ENCODE results near the gene RAVER2.
"Not testable (repeated sequence)": the region's sequence is repeated elsewhere in the genome, so short reads cannot be mapped to it uniquely, and the experiment has no call there.

Gene RAVER2

GRCh38 chr1:64820572-64820971 lies 75.7 kb downstream of the RAVER2 start:
- not testable (repeated sequence) for H3K9me3 ChIP-seq (replicated peaks; ENCODE audit: low read length)

GRCh38 chr1:64822621-64823020 lies 77.7 kb downstream of the RAVER2 start:
- Histone ChIP-seq H3K4me2 (ENCODE audit: low read length) (no peak overlapping the region), H3K9me3 (replicated peaks; ENCODE audit: low read length) (no peaks in the 10 kb centered on the region), H3K4me1 (ENCODE audit: control insufficient read depth, insufficient read depth, low read length) (peaks cover 10% of the 10 kb centered on the region), H3K4me3 (ENCODE audit: low read length) (no peak overlapping the region), H3K36me3 (ENCODE audit: insufficient read depth, low read length) (no peaks in the 10 kb centered on the region), H3K27me3 (ENCODE audit: control insufficient read depth, insufficient read depth, low read length) (no peaks in the 10 kb centered on the region), H3K9ac (ENCODE audit: low read depth, low read length) (no peak overlapping the region)

More at GRCh38 chr1:64820572-64820971, 75.7 kb downstream of the RAVER2 start:
- H3K4me1 ChIP-seq (ENCODE audit: control insufficient read depth, insufficient read depth, low read length) = peaks cover 10% of the 10 kb centered on the region
- not testable (repeated sequence) for H3K4me2 ChIP-seq (ENCODE audit: low read length); H3K36me3 ChIP-seq (ENCODE audit: insufficient read depth, low read length); H3K4me3 ChIP-seq (ENCODE audit: low read length); H3K9ac ChIP-seq (ENCODE audit: low read depth, low read length); H3K27me3 ChIP-seq (ENCODE audit: control insufficient read depth, insufficient read depth, low read length)

DNA sequence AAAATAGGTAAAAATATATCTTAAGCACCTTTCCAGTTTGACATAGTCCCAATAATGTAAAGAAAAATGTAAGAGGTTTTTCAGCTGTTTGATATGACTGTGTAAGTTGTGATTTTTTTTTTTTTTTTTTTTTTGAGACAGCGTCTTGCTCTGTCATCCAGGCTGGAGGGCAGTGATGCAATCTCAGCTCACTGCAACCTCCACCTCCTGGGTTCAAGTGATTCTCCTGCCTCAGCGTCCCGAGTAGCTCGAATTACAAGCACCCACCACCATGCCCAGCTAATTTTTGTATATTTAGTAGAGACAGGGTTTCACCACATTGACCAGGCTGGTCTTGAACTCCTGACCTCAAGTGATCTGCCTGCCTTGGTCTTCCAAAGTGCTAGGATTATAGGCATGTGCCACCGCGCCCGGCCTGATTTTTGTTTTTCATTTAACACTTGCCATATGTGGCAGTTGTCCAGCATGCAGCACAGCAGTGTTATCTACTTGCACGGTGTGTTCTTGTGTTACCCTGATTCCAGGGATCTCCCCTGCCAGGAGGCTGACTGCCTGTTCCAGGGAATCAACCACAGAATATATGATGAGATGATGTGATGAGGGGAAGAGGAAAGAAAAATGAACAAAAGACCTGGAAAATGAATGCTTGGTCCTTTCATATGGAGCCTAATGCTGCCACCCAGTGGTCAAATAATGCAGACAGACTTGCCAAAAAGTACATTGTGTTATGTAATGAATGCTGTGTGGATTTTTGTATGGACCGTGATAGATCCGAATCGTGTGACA lies 79.0 kb downstream of the RAVER2 start:
- Histone ChIP-seq H3K9ac (ENCODE audit: low read depth, low read length) (no peak overlapping the region), H3K4me3 (ENCODE audit: low read length) (no peak overlapping the region), H3K9me3 (replicated peaks; ENCODE audit: low read length) (no peaks in the 10 kb centered on the region), H3K4me1 (ENCODE audit: control insufficient read depth, insufficient read depth, low read length) (peaks cover 10% of the 10 kb centered on the region), H3K36me3 (ENCODE audit: insufficient read depth, low read length) (no peaks in the 10 kb centered on the region), H3K27me3 (ENCODE audit: control insufficient read depth, insufficient read depth, low read length) (no peaks in the 10 kb centered on the region), H3K4me2 (ENCODE audit: low read length) (peak overlapping the region; percentile 55)

DNA sequence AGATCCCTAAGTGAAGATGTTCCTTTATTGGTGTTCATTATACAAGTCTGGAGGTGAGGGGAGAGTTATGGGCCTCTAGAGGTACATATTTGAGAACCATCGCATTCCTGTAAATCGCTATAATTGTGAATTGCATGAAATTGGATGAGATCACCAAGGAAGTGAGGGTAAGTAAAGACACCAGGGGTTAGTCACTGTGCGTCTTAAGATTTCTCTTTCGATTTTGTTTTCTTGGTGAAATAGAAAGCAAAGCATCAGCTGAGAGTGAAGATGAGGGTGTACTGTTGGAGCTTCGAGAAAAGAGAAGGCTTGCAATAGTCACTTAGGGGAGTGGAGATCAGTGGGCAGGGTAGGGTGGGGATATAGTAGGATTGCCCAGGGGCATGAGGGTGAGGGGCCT lies 82.1 kb downstream of the RAVER2 start:
- no peaks in the 10 kb centered on the region for H3K9me3 ChIP-seq (replicated peaks; ENCODE audit: low read length)
- no peaks in the 10 kb centered on the region for H3K27me3 ChIP-seq (ENCODE audit: control insufficient read depth, insufficient read depth, low read length)
- H3K4me1 ChIP-seq (ENCODE audit: control insufficient read depth, insufficient read depth, low read length) = peaks cover 10% of the 10 kb centered on the region
- H3K4me2 ChIP-seq (ENCODE audit: low read length) = no peak overlapping the region
- no peak overlapping the region for H3K4me3 ChIP-seq (ENCODE audit: low read length)
- no peak overlapping the region for H3K9ac ChIP-seq (ENCODE audit: low read depth, low read length)
- H3K36me3 ChIP-seq (ENCODE audit: insufficient read depth, low read length) = peaks cover 7% of the 10 kb centered on the region

GRCh38 chr1:64828829-64829228 lies 84.0 kb downstream of the RAVER2 start:
- Histone ChIP-seq H3K4me1 (ENCODE audit: control insufficient read depth, insufficient read depth, low read length) (no peaks in the 10 kb centered on the region), H3K9ac (ENCODE audit: low read depth, low read length) (no peak overlapping the region), H3K9me3 (replicated peaks; ENCODE audit: low read length) (no peaks in the 10 kb centered on the region), H3K36me3 (ENCODE audit: insufficient read depth, low read length) (peaks cover 25% of the 10 kb centered on the region), H3K4me2 (ENCODE audit: low read length) (no peak overlapping the region), H3K27me3 (ENCODE audit: control insufficient read depth, insufficient read depth, low read length) (no peaks in the 10 kb centered on the region), H3K4me3 (ENCODE audit: low read length) (no peak overlapping the region)

DNA sequence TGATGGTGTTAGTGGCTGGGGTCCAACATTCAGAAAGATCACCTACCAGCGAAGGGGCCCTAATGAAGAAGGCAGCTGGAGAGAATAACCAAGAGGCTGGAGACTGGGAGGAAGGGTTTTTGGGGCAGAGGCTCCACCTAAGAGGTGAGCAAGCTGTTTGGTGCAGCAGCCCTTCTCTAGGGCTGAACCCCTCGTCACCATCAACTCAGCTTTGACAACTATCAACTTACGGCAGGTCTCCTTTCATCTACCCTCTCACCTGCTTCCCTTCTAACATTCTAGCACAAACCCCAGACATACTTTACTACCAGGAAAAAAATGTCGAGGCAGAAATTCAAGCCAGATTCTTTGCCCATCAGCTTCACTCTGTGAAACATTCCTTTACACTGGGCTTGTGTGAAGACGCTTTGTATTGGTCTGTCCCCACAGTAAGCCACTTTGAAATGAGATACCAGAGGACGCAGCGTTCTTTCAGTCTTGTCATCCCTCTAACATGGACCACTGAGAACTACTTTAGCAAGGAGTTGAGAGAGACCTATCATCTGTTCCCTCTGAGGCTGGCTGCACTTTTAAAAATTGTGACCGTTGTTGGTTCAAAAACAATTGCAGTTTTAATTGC lies 84.6 kb downstream of the RAVER2 start:
- Histone ChIP-seq H3K9me3 (replicated peaks; ENCODE audit: low read length) (no peaks in the 10 kb centered on the region), H3K4me2 (ENCODE audit: low read length) (no peak overlapping the region), H3K27me3 (ENCODE audit: control insufficient read depth, insufficient read depth, low read length) (no peaks in the 10 kb centered on the region), H3K4me1 (ENCODE audit: control insufficient read depth, insufficient read depth, low read length) (no peaks in the 10 kb centered on the region), H3K36me3 (ENCODE audit: insufficient read depth, low read length) (peaks cover 32% of the 10 kb centered on the region), H3K4me3 (ENCODE audit: low read length) (no peak overlapping the region), H3K9ac (ENCODE audit: low read depth, low read length) (no peak overlapping the region)

DNA sequence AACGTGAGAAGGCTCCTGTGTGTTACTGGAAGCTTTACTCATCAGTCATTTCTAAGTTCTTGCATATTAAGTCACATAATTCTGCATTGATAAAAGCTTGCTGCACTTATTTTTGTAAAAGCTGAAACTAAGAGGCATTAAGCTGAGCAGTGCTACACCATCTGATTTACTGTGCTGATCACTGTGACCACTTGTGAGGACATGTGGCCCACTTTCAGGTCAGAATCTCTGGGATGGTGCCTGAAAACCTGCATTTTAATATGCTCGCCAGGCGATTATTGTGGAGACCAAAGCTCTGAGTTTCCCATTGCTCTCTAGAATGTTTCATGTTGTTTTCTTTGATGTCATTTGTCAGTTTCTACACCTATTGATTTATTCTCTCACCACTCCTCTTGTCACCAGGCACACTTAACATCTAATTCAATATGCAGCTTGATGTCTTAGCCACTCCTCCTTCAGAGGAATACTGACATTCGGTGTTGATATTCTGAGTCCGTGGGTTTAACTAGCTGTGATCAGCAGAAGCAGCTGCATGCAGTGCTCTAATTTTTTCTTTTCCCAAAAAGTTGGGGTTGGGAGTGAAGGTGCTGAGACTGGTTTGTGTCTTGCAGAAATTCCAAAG lies 85.3 kb downstream of the RAVER2 start:
- H3K4me1 ChIP-seq (ENCODE audit: control insufficient read depth, insufficient read depth, low read length) = peaks cover 3% of the 10 kb centered on the region
- H3K4me2 ChIP-seq (ENCODE audit: low read length) = no peak overlapping the region
- no peaks in the 10 kb centered on the region for H3K9me3 ChIP-seq (replicated peaks; ENCODE audit: low read length)
- H3K9ac ChIP-seq (ENCODE audit: low read depth, low read length) = no peak overlapping the region
- H3K4me3 ChIP-seq (ENCODE audit: low read length) = no peak overlapping the region
- peaks cover 36% of the 10 kb centered on the region for H3K36me3 ChIP-seq (ENCODE audit: insufficient read depth, low read length)
- no peaks in the 10 kb centered on the region for H3K27me3 ChIP-seq (ENCODE audit: control insufficient read depth, insufficient read depth, low read length)

- Histone ChIP-seq H3K9me3 (replicated peaks; ENCODE audit: low read length) (no peaks in the 10 kb centered on the region), H3K4me1 (ENCODE audit: control insufficient read depth, insufficient read depth, low read length) (peaks cover 8% of the 10 kb centered on the region), H3K36me3 (ENCODE audit: insufficient read depth, low read length) (peaks cover 68% of the 10 kb centered on the region), H3K27me3 (ENCODE audit: control insufficient read depth, insufficient read depth, low read length) (no peaks in the 10 kb centered on the region), H3K4me3 (ENCODE audit: low read length) (no peak overlapping the region), H3K9ac (ENCODE audit: low read depth, low read length) (no peak overlapping the region), H3K4me2 (ENCODE audit: low read length) (no peak overlapping the region)
Measured at GRCh38 chr1:64834734-64835133, 89.9 kb downstream of the RAVER2 start.

DNA sequence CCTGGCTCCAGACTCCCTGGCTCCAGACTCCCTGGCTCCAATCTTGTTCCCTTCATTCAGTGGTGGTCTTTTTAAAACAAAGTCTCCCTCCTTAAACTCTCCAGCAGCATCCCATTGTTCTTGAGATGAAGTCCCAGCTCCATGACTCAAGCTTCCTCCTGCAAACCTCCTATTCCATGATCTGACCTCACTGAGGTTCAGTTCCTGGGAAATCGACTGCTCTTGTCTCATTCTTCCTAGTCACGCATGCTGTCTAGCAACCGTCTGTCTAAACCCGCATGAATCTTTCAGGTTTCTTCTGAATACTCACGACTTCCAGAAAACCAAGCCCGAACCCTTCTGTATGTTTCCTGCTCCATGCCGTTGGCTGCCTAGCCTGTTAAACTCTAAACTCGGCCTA lies 91.9 kb downstream of the RAVER2 start:
- no peak overlapping the region for H3K9ac ChIP-seq (ENCODE audit: low read depth, low read length)
- H3K4me2 ChIP-seq (ENCODE audit: low read length) = no peak overlapping the region
- no peaks in the 10 kb centered on the region for H3K27me3 ChIP-seq (ENCODE audit: control insufficient read depth, insufficient read depth, low read length)
- H3K9me3 ChIP-seq (replicated peaks; ENCODE audit: low read length) = no peaks in the 10 kb centered on the region
- H3K4me1 ChIP-seq (ENCODE audit: control insufficient read depth, insufficient read depth, low read length) = peaks cover 14% of the 10 kb centered on the region
- no peak overlapping the region for H3K4me3 ChIP-seq (ENCODE audit: low read length)
- peaks cover 82% of the 10 kb centered on the region for H3K36me3 ChIP-seq (ENCODE audit: insufficient read depth, low read length)

- Histone ChIP-seq H3K27me3 (ENCODE audit: control insufficient read depth, insufficient read depth, low read length) (no peaks in the 10 kb centered on the region), H3K9ac (ENCODE audit: low read depth, low read length) (no peak overlapping the region), H3K4me3 (ENCODE audit: low read length) (no peak overlapping the region), H3K9me3 (replicated peaks; ENCODE audit: low read length) (no peaks in the 10 kb centered on the region), H3K36me3 (ENCODE audit: insufficient read depth, low read length) (peaks cover 72% of the 10 kb centered on the region), H3K4me2 (ENCODE audit: low read length) (no peak overlapping the region), H3K4me1 (ENCODE audit: control insufficient read depth, insufficient read depth, low read length) (peaks cover 14% of the 10 kb centered on the region)
Measured at GRCh38 chr1:64838486-64838885, 93.6 kb downstream of the RAVER2 start.

- H3K4me1 ChIP-seq (ENCODE audit: control insufficient read depth, insufficient read depth, low read length) = peaks cover 14% of the 10 kb centered on the region
- peaks cover 71% of the 10 kb centered on the region for H3K36me3 ChIP-seq (ENCODE audit: insufficient read depth, low read length)
- H3K9ac ChIP-seq (ENCODE audit: low read depth, low read length) = no peak overlapping the region
- no peaks in the 10 kb centered on the region for H3K9me3 ChIP-seq (replicated peaks; ENCODE audit: low read length)
- H3K4me2 ChIP-seq (ENCODE audit: low read length) = no peak overlapping the region
- no peak overlapping the region for H3K4me3 ChIP-seq (ENCODE audit: low read length)
- H3K27me3 ChIP-seq (ENCODE audit: control insufficient read depth, insufficient read depth, low read length) = no peaks in the 10 kb centered on the region
Measured at GRCh38 chr1:64839261-64839660, 94.4 kb downstream of the RAVER2 start.

Data from skeletal muscle satellite cell (primary cell).